Fibroblast of skin of right biceps (primary cell): Measurements from ENCODE around the gene SRRM2.
"Not testable (repeated sequence)": the region's sequence is repeated elsewhere in the genome, so short reads cannot be mapped to it uniquely, and the experiment has no call there.

ENCODE experiments used
- DNase-seq: peaks from one replicate; pipeline ENCODE4 v3.0.0-alpha.2; 2013

Gene SRRM2

GRCh38 chr16:2715519-2715918 is 36.9 kb upstream of the SRRM2 start:
- peak; percentile 46 for DNase-seq

GRCh38 chr16:2715966-2716885 is 36.2 kb upstream of the SRRM2 start:
- DNase-seq = no peak

DNA sequence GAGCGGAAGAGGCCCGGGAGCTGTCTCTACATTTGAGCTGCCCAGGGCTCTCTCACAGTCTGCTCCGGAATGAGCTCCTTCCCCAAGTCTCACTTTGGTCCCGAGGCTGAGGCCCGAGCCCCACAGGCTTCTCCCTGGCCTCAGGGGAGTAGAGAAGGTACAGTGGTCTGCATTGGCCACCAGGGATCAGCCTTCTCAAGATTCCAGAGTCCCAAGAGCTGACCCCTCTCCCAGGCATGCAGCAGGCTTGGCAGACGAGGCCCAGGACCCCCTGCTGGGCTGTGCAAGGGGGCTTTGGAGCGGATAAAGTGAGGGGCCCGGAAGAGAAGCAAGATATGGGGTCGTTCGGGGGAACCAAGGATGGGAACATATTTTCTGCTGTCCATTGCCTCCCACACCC is 35.5 kb upstream of the SRRM2 start:
- no peak for DNase-seq

DNA sequence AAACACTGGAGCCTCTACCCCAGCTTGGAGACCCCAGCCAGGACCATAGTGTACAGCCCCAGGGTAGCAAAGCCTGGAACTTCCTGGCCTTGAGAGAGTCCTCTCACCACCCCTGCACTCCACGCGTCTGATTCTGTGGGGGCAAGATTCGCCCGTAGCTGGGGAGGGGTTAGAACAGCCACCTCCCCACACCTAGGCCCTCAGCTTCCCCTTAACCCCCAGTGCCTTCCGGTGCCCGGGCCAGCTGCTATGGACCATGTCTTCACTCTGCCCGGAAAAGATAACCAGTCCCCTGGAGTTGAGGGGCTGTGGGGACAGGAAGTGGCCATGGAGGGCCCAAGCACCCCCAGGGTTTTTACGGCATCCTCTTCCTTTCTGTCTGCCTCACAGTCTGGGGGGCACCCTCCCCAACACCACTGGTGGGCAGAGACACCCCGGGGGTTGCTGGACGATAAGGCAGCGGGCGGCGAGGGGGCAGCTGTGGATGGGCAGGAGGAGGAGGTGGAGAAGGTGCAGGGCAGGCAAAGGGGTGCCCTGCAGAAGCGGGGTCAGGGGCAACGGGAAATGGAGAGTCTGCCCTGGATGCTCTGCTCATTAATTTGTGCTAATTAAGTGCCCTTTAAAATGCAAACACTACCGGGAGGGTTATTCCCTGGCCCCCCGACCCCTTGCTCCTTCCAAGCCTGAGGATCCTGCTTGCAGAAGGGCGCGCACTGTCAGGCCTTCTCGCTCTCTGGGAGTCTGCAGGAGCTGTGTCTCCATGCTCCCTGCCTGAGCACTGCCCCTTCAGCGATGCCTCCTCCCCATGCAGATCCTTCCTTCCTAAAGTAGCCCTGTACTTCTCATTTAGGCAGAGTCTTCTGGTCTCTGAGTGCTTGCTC is 34.8 kb upstream of the SRRM2 start:
- DNase-seq = no peak

GRCh38 chr16:2719328-2720063 is 32.9 kb upstream of the SRRM2 start:
- DNase-seq = no peak

GRCh38 chr16:2720064-2720457 is 32.4 kb upstream of the SRRM2 start, which contains the start of gene PRSS27:
Gene PRSS27, minus strand, starts transcription at chr16:2720224. Its CDS starts 64 bp downstream, at chr16:2720160.
- DNase-seq = no peak

DNA sequence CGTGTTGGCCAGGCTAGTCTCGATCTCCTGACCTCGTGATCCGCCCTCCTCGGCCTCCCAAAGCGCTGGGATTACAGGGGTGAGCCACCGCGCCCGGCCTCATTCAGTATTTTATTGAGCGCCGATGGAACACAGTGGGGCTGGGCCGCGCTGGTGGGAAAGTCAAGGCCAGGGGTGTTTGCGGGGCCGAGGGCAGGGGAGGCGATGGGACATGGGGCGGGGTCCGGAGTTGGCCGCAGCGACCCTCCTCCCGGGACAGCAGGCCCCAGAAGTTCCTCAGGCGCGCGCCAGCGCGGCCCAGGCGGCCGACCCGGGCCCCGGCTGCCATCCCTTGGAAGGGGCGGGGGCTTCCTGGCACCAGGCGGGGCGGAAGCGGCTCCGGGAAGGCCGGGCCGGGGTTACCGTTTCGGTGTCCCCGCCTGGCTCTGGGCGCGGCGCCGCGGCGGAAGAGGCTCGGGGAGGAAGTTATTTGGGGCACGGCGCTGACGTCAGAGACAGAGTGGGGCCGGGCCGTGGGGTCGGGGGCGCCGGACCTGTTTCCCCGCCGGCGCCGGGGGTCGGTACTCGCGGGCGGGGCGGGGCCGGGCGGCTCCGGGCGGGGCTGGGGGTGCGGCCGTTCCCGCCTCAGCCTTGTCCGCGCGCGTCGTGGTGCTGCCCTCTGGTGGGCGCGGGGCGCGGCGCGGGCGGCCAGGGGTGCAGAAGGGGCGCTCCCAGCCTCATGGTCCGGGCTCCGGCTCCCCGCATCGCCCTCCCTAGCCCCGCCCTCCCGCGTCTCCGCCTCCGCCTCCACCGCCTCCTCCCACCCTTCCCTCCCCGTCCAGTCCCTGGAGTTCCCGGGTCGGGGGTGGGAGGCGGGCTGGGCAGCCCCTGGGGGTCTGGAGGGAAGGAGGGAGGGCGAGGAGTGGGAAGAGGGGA is 31.5 kb upstream of the SRRM2 start:
- peak; percentile 89 for DNase-seq

GRCh38 chr16:2721634-2722173 is 30.7 kb upstream of the SRRM2 start:
- DNase-seq = not testable (repeated sequence)

- DNase-seq = no peak
Observed at GRCh38 chr16:2724088-2724676, 28.3 kb upstream of the SRRM2 start.

DNA sequence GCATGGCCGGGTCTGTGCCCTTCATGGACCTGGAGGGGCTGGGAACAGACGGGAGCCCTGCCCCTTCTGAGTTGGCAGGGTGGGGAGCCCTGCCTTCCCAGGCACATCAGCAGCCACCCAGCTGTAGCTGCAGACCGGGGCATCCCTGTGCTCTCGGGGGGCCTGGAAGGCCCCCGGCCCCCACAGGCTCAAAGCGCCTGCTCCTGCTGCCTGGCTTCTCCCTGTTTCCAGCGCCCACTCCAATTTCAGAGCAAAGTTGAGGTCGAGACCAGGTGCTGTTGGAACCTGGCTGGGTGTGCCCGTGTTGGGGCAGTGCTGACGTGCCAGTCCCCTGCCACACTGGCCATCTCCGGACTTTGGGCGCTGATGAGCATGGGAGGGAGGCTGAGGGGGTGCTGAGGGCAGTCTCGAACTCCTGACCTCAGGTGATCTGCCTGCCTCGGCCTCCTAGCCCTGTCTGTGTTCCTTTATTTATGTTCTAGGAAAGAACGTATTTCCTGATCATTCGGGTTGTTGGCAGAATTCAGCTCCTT is 27.6 kb upstream of the SRRM2 start:
- no peak for DNase-seq

- DNase-seq = no peak
Observed at GRCh38 chr16:2726923-2727322, 25.5 kb upstream of the SRRM2 start.

DNA sequence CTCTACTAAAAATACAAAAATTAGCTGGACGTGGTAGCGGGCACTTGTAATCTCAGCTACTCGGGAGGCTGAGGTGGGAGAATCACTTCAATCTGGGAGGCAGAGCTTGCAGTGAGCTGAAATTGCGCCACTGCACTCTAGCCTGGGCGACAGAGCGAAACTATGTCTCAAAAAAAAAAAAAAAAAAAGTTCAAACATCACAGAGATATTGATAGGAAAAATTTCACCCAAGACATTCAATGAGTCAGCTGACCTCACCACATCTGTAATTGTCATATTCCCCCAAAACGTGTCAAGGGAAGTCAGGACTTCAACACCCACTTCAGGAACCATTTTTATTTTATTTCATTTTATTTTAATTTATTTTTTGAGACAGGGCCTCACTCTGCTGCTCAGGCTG is 24.4 kb upstream of the SRRM2 start:
- DNase-seq = no peak

DNA sequence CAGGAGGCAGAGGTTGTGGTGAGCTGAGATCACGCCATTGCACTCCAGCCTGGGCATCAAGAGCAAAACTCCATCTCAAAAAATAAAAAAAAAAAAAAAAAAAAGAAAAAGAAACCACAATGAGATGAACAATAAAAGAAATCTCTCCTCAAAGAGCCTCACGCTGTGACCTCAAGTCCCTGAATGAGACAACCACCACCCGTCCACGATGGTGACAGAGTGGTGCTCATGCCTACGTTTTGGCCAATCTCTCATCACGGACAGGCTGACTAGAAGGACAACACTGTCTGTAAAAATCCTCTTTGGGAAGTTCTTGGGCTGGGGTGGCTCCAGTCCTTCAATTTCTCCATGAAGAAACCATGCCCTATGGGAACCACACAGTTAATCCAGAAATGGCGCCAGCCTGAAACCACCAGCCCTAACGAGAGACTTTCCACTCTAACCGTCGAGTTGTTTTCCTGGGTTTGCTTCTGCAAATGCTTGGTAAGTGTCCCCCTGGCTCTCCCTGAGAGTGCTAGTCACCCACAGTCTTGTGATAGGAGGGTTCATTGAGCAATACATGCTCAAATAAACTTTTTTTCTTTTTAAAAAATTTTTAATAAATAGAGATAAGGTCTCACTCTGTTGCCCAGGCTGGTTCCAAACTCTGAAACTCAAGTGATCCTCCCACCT is 17.5 kb upstream of the SRRM2 start:
- DNase-seq = no peak

DNA sequence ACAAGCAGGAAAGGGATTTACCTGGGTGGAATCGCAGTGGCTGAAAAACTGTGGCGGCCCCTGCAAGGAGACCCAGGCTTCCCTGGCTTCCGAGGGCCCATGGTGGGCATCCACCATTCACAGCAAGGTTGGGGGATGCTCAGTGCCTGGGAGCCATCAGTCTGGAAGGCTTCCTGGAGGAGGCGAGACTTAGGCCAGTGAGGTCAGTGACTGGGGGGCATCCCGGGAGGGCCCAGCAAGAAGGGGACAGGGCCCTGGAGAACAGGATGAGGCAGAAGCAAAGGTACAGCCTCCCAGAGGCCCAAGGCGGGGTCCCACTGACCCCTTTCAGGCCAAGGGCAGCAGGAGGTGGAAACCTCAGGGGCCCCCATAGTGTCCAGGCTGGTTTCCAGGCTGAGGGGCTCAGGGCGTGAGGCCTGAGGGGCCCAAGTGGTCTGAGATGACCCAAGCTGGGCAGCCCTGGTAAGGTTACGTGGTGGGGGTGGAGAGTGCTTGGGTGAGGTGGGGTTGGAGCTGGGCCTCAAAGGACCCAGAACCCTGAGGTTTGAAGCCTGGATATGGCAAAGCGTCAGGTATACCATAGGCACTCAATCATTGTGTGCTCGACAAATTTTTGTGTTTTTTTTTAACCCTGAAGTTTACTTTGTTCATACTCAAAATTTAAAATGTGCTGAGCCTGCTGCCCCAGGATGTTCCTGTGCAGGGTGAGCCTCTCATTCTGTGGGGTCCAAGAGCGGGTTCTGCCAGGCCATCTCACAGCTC is 15.8 kb upstream of the SRRM2 start:
- no peak for DNase-seq

DNA sequence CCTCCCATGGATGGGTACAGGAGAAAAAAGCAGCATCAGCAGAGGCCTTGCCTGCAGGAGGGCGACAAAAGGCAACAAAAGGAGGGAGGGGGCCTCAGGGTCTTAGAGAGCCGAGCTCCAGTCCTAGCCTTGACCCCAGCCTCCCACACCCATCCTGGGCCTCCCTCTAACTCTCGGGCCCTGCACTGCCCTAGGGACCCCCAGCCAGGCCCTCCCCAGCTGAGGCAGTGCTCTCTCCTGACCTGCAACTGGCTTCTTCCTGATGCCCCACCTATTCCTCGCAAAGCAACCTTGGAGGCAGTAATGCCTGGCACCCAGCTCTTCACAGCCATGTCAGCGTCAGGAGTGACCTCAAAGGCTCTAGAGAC is 15.2 kb upstream of the SRRM2 start:
- no peak for DNase-seq

DNA sequence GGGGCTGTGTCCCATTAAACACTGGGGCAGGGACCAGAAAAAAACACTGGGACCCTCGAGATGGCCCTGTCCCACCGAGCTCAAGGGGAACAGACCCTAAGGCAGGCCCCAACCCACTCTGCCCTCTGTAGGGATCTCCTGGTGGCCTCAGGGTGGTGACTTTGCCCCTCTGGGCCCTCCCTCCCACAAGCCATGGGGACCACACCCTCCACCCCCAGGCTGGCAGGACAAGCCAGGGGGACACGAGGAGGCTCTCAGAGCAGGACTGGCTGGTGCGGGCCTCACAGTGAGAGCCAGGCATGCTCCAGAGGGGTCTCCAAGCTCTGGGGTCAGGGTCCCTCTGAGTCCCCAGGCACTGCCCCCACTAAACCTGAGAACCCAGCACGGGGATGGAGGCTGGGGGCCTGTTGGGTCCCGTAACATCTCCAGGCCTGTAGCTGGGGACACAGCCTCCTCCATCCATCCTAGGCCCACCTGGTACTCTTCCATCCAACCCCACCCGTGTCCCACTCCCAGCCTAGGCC is 14.5 kb upstream of the SRRM2 start:
- no peak for DNase-seq

DNA sequence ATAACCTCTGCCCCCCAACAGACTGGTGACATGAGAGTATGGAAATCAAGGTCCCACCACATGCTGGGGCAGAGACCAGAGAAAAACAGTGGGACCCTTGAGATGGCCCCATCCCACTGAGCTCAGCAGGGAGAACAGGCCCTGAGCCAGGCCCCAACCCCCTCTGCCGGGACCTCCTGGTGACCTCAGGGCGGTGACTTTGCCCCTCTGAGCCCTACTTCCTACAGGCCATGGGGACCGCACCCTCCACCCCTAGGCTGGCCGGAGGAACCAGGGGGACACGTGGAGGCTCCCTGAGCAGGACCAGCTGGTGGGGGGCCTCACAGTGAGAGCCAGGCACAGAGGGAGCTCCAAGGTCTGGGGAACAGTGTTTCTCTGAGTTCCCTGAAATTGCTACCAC is 13.8 kb upstream of the SRRM2 start:
- DNase-seq = no peak

GRCh38 chr16:2739625-2740430 is 12.6 kb upstream of the SRRM2 start:
- no peak for DNase-seq

DNA sequence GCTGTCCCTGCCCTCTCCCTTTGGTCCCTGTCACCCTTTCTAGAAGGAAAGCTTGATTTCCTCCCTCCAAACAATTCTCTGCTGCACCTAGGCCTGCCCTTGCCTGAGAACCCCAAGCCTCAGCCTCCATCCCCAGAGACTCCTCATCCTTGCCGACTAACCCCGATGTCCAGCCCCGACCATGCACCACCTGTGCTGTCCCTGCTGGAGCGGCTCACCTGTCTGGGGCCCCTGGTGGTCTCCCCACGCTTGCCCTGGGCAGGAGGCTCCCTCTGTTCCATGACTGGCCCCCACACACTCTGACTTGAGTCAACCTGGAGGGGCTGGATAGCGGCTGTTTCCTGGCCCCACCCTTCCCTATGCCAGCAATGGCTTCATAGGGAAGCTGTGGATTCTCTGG is 12.0 kb upstream of the SRRM2 start:
- DNase-seq = no peak
